Spleen (tissue), 11 donors: ENCODE results near the gene SSR4. TPM values are rescaled to one million over a fixed set of nuclear protein-coding genes. Genes with fewer than 3 reads are reported as not detected.

Experiments used
- DNase-seq: peaks from one replicate; pipeline ENCODE4 v3.0.0-alpha.2; 2020
- H3K27ac ChIP-seq, 8 donors: fragments of 200-600 bp; sonication (generic) in 7 of 8; 1 replicate in 4 of 8; 2 replicates in 4 of 8; pipeline versions ENCODE4 v1.5.0 to v1.8.0; 2016 to 2021; ENCODE audit warnings: inconsistent platforms in 4 of 8, mild to moderate bottlenecking in 4 of 8, moderate library complexity in 1 of 8
- H3K27me3 ChIP-seq, 7 donors: fragments of 200-600 bp; sonication (generic) in 6 of 7; replicated peaks in 1 of 7; 1 replicate in 4 of 7; 2 replicates in 3 of 7; pipeline versions ENCODE4 v1.5.0 to v1.8.0; 2016 to 2021; ENCODE audit warnings: inconsistent platforms in 3 of 7, mild to moderate bottlenecking in 1 of 7
- H3K36me3 ChIP-seq, 6 donors: fragments of 200-600 bp; sonication (generic) in 5 of 6; 1 replicate in 4 of 6; 2 replicates in 2 of 6; pipeline versions ENCODE4 v1.5.0 to v1.8.0; 2016 to 2021; ENCODE audit warnings: inconsistent platforms in 2 of 6
- H3K4me1 ChIP-seq, 6 donors: fragments of 200-600 bp; sonication (generic) in 5 of 6; 1 replicate in 3 of 6; 2 replicates in 3 of 6; pipeline versions ENCODE4 v1.5.0 to v1.8.0; 2016 to 2021; ENCODE audit warnings: inconsistent platforms in 3 of 6
- H3K4me3 ChIP-seq, 8 donors: fragments of 200-600 bp; sonication (generic) in 7 of 8; 1 replicate in 4 of 8; 2 replicates in 4 of 8; pipeline versions ENCODE4 v1.5.0 to v1.8.0; 2016 to 2021; ENCODE audit warnings: inconsistent platforms in 4 of 8, mild to moderate bottlenecking in 4 of 8, moderate library complexity in 2 of 8
- H3K9me3 ChIP-seq, 8 donors: fragments of 200-600 bp; sonication (generic) in 7 of 8; 1 replicate in 4 of 8; 2 replicates in 4 of 8; pipeline versions ENCODE4 v1.5.0 to v1.8.0; 2016 to 2021; ENCODE audit warnings: inconsistent platforms in 4 of 8
- CTCF ChIP-seq, 11 experiments: fragments of 200-600 bp in 7 of 11; fragments of 450-650 bp in 4 of 11; sonication (generic) in 4 of 11; IDR thresholded peaks in 8 of 11; conservative IDR thresholded peaks in 3 of 11; 1 replicate in 7 of 11; 2 replicates in 4 of 11; pipeline versions ENCODE4 v1.4.0 to v1.8.0; 2016 to 2021; ENCODE audit warnings: antibody characterized with exemption in 11 of 11, inconsistent platforms in 4 of 11, mild to moderate bottlenecking in 1 of 11
- POLR2A ChIP-seq, 3 donors: fragments of 450-650 bp; IDR thresholded peaks; one replicate each; pipeline ENCODE4 v1.5.1; 2017; ENCODE audit warnings: antibody characterized with exemption in 3 of 3, mild to moderate bottlenecking in 1 of 3
- POLR2AphosphoS5 ChIP-seq, 3 donors: sonication (generic); formaldehyde crosslinking; IDR thresholded peaks; one replicate each; pipeline ENCODE4 v1.5.1; 2017; ENCODE audit warnings: antibody characterized with exemption in 3 of 3
- WGBS, 5 donors: extraction: QIAGEN DNeasy Blood & Tissue Kit in 3 of 5; methylation state at CpG; one replicate each; pipeline versions ENCODE4 v1.1.5 to v1.1.7; 2013 to 2018; 5-methylcytosine and 5-hydroxymethylcytosine counted together
- intact Hi-C: fragments of 100-400 bp; cut with DNase I; formaldehyde crosslinking; loops from one replicate; pipeline ENCODE4 v1.15.0; 2023; ENCODE audit warnings: low total_unique reads
- polyA plus RNA-seq, 3 donors: library from polyadenylated mRNA; stranded (reverse); fragments of 200-250 nt; gene quantifications; one replicate each; pipeline ENCODE4 v1.2.1, GENCODE V29; 2013
- total RNA-seq, 7 donors: library from RNA; depleted of rRNA in 3 of 7; stranded (reverse); fragments of >200 nt in 3 of 7; fragmentation: NEBNext Ultra II Directional in 4 of 7; extraction: Animal tissue kit (Norgen Biotek cat#: 25700) in 4 of 7; gene quantifications; one replicate each; pipeline versions ENCODE4 v1.1.0 to v1.2.1, GENCODE V29; 2016 to 2021
- donor health status: healthy with polysubstance abuse.
- donor health status: DM: no; HTN: no; CAD: no; lungs with moderate emphysema.
- donor health status: DM: no; HTN: no; CAD: no.
- donor health status: Bipolar disorder and iron deficiency.
- donor health status: healthy.
- donor health status: DM: no; HTN: no; CAD: no.
- donor health status: DM: yes; HTN: yes; CAD: no.

SSR4 gene
- total and polyA plus RNA-seq, 10 donors = 144 to 488 (median 255) TPM

DNA sequence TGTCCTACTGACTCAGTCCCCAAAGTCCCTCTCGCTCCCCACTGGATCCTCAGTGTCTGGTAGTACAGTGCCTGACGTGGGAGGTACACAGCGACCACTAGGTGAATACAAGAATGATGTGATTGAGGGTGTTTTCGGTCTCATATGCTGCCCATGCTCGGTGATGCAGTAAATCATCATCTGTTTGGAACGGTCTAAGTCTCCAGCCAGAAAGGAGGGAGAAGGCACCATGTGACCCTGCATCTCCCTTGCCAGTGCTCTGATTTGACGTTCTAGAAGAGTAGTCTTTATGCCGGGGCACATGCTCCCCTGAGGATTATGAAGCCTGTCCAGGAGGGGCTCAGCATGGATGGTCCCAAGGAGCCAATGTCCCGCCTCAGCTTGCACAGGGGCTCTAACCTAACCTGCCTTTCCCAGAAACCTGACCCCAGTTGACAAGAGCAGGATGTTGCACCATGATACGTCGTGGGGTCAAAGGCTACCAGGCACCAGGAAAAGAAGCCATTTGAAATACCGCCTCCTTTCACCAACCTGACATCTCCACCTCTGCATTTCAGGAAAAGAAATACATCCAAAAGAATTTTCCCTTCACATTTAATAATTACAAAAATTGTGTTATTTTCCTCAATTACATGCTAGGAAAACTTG is 44.2 kb upstream of the SSR4 start:
- intact Hi-C loops = no loop called here
- peaks cover 0 to 11% (median 0%) of the 10 kb centered on the region in 7 donors for H3K27me3 ChIP-seq
- no peak overlapping the region for H3K4me3 ChIP-seq
- no peak overlapping the region for H3K27ac ChIP-seq
- 72 to 81% (median 74%) methylated on average over 12 of the region's 12 CpGs for WGBS, 5 donors
- DNase-seq = peak; percentile 41
- TF ChIP-seq CTCF (IDR thresholded peaks at IDR 0.05 in 8 of 11, conservative IDR thresholded peaks at IDR 0.05 in 3 of 11) (no peak), POLR2A (IDR thresholded peaks at IDR 0.05) (no peak), POLR2AphosphoS5 (IDR thresholded peaks at IDR 0.05) (no peak)
- H3K9me3 ChIP-seq = no peaks in the 10 kb centered on the region
- H3K36me3 ChIP-seq = no peaks in the 10 kb centered on the region
- H3K4me1 ChIP-seq = peaks cover 0 to 2% (median 0%) of the 10 kb centered on the region in 6 donors

GRCh38 chrX:153755136-153755535 is 39.3 kb upstream of the SSR4 start:
- Histone ChIP-seq H3K4me3 (no peak overlapping the region), H3K36me3 (no peaks in the 10 kb centered on the region), H3K9me3 (peaks cover 0 to 18% (median 0%) of the 10 kb centered on the region in 8 donors), H3K27me3 (peaks cover 0 to 4% (median 0%) of the 10 kb centered on the region in 7 donors), H3K4me1 (no peaks in the 10 kb centered on the region), H3K27ac (no peak overlapping the region)
- DNase-seq = no peak
- intact Hi-C loops = no loop called here
- WGBS, 5 donors = 55 to 100% (median 78%) methylated on average over 1 of the region's 1 CpG
- TF ChIP-seq POLR2A (IDR thresholded peaks at IDR 0.05) (no peak), POLR2AphosphoS5 (IDR thresholded peaks at IDR 0.05) (no peak), CTCF (IDR thresholded peaks at IDR 0.05 in 8 of 11, conservative IDR thresholded peaks at IDR 0.05 in 3 of 11) (no peak)

- Histone ChIP-seq H3K27ac (no peak overlapping the region), H3K36me3 (no peaks in the 10 kb centered on the region), H3K4me3 (no peak overlapping the region), H3K4me1 (peaks cover 0 to 26% (median 16%) of the 10 kb centered on the region in 6 donors), H3K9me3 (peaks cover 0 to 7% (median 0%) of the 10 kb centered on the region in 8 donors), H3K27me3 (peaks cover 0 to 11% (median 0%) of the 10 kb centered on the region in 7 donors)
- intact Hi-C loops = loop anchor here (2.0 kb wide), 1 partner anchor 191 kb away; no protein-coding TSS in a partner anchor
- DNase-seq = peak; percentile 50
- TF ChIP-seq CTCF (IDR thresholded peaks at IDR 0.05 in 8 of 11, conservative IDR thresholded peaks at IDR 0.05 in 3 of 11) = no peak
- TF ChIP-seq POLR2AphosphoS5 (IDR thresholded peaks at IDR 0.05) = no peak
- TF ChIP-seq POLR2A (IDR thresholded peaks at IDR 0.05) = no peak
- WGBS, 5 donors = 79 to 94% (median 84%) methylated on average over 3 to 15 of the region's 15 CpGs
Measured at GRCh38 chrX:153761863-153762262, 32.6 kb upstream of the SSR4 start.

DNA sequence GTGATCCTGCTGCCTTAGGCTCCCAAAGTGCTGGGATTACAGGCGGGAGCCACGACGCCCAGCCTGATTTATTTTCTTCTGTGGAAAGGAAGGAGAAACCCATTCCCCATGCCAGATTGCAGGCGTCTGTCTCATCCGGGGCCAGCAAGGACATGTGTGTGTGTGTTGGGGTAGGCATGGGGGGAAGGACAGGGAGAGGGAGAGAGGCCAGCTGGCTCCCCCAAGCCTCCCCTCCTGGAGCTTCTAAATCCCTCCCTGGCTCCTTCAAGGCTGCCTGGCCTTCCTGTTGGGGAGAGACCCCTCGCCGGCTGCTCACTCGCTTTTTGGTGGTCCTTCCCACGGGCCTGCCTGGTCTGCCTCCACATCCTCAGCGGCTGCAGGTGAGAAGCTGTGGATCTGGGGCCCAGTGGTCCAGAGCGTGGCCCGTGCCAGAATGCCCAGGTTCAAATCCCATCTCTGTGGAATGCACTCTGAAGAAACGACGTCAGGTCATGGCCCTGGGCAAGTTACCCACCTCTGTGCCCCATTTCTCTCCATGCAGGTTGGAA is 31.8 kb upstream of the SSR4 start:
- Histone ChIP-seq H3K4me1 (peaks cover 0 to 26% (median 16%) of the 10 kb centered on the region in 6 donors), H3K9me3 (peaks cover 0 to under 1% (median 0%) of the 10 kb centered on the region in 8 donors), H3K27ac (no peak overlapping the region), H3K36me3 (no peaks in the 10 kb centered on the region), H3K27me3 (peaks cover 0 to 11% (median 0%) of the 10 kb centered on the region in 7 donors), H3K4me3 (no peak overlapping the region)
- intact Hi-C loops = no loop called here
- WGBS, 5 donors = 75 to 93% (median 89%) methylated on average over 3 to 14 of the region's 14 CpGs
- DNase-seq = peak; percentile 63
- TF ChIP-seq POLR2AphosphoS5 (IDR thresholded peaks at IDR 0.05) (no peak), CTCF (IDR thresholded peaks at IDR 0.05 in 8 of 11, conservative IDR thresholded peaks at IDR 0.05 in 3 of 11) (no peak), POLR2A (IDR thresholded peaks at IDR 0.05) (no peak)
